Activated CD8-positive, alpha-beta memory T cell treated with anti-CD3 and anti-CD28 coated beads, Interleukin-2, amount 50 U/mL, for 4 hours (primary cell): Measurements from ENCODE around the gene MST1.

Source experiments
- DNase-seq: peaks from one replicate; pipeline ENCODE4 v3.0.0-alpha.2; 2020

The MST1 gene

DNA sequence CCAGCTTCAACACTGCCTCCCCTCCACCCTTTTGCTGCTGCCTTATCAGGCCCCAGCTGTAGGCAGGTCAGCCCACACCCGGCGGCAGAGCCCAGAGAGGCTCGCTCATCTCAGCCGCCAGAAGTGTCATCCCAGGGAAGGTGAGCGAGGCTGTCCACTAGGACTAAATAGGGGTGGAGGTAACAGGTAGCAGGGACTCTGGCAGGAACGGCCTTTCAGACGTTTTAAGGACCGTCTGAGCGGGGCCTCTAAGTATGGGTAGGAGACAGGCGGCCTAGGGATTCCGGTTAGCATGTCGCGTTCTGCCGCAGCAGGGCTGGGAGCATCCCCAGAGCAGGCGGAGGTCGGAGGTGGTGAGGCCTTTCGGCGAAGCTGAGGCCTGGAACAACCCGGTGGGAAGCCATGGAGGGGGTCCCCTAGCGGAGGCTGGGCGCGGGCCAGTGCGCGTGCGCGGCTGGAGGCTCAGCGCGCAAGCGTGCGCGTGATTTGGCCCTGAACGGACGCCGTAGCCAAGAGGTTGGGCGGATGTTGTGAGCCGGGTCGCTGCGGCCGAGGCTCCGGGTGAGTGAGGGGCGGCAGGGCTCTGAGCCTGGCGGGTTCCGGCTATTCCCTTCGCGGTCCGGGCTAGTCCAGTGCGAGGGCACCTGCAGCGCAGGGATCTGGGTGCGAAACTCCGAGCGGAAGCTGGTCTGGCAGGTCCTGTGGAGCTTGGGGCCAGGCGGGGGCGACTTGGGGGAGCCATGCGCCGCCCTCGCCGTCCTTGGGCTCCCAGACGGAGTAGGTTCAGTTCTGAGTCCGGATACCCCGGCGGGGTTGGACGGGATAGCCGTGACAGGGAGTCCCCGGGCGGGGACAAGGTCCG, at the start of gene MST1, which contains the start of gene RNF123:
Gene MST1, minus strand, starts transcription at position 429 of the 862 bp plus-strand sequence. CDS start 783 bp downstream, outside the sequence.
Gene RNF123, plus strand, starts transcription at position 512 of the 862 bp plus-strand sequence. CDS start 1,609 bp downstream, outside the sequence.
- DNase-seq = peak; percentile 92

- DNase-seq = no peak
Measured at GRCh38 chr3:49738067-49738713, 48.9 kb upstream of the MST1 start.

- DNase-seq = no peak
Measured at GRCh38 chr3:49734752-49735151, 45.5 kb upstream of the MST1 start.

DNA sequence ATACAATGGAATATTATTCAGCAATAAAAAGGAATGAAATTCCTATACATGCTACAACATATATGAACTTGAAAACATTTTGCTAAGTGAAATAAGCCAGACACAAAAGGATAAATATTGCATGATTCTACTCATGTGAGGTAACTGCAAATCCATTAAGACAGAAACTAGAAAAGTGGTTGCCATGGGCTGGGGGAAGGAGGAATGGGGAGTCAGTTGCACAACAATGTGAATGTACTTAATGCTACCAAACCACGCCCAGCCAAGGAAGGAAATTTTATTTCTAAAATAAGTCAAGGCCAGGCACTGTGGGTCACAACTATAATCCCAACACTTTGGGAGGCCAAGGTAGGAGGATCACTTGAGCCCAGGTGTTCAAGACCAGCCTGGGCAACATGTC, 44.3 kb upstream of the MST1 start:
- no peak for DNase-seq

- DNase-seq = no peak
Measured at GRCh38 chr3:49732597-49732996, 43.3 kb upstream of the MST1 start.

GRCh38 chr3:49729966-49730609, 40.8 kb upstream of the MST1 start:
- DNase-seq = no peak

- DNase-seq = no peak
Measured at GRCh38 chr3:49727924-49728361, 38.7 kb upstream of the MST1 start.

DNA sequence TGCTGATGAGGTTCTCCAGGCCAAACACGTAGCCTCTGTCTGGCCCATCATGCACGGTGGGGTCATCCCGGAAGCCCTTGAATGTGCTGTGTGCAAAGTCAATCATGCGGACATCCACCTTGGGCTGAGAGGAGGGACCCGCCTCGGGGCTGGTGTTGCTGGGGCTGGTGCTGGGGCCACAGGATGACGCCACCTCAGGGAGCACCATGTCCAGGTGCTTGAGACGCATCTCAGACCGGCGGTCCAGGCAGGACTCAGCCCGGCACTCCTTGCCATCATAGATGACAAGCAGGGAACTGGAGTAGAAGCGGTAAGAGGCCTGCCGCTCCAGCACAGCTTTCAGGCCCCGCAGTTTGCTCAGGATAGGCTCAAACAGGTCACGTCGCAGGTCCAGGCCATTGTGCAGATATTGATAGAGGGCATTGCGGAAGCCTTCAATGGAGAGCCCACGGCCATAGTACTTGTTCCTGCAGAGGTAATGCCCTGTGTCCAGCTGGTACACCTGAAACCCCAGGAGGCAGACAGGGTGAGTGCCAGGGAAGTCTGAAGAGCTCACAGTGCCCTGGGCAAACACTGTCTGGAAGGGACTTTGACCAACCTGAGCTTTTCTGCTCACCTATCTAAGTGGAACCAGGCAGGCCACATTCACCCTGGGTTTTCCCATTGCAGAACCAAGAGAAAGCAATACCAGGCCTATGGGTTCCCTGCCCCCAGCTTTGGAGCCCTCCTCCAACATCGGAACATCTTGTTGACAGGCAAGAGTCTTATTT, 38.1 kb upstream of the MST1 start:
- no peak for DNase-seq

DNA sequence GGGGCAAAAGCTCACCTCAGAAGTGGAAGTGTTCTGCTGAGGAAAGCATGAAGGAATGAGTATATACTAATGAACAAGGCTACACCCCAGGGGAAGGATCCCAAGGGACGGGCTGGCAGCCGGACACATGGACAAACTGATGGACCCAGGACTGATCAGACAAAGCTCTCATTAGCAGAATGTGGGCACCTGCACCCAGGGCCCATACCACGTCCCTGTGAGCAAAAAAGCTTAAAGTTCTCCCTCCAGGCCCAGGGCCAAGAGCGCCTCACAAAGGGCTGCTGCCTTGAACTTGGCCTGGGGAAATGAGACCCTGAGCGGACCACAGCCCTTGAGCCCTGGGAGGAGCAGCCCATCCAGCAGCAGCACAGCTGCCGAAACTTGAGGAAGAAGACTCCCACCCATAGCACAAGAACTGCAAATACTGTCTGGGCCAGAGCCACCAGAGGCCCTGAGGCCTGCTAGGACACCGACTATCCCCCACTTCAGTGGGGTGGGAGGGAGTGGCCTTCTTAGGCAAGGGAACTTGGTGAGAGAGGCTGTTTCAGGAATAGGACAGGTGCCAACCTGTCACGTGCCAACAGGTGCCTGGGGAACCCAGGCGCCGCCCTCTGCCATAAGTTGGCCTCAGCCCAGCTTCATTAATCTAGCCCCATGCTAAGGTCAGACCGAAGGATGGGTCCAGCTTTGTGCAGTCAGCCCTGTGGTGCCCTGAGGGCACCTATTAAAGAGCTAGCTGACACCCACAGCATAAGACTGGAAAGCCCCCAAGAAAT, 36.8 kb upstream of the MST1 start:
- no peak for DNase-seq

DNA sequence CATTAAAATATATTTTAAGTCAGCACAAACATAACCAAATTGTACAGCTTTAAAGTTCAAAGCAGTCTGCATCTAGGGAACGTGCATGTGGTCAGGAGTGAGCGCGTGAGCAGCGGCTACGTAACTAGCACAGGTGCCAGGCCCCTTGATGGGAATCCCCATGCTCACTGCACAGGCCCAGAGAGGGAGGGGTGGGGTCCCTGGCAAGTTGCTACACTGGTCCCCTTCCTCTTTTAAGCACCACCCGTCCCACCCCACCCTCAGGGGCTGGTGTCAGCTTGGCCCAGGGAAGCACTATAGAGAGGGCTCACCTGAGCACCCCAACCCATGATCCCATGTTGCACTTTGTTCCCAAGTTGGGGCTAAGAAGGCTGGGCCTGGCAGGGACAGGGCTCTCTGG, 35.3 kb upstream of the MST1 start:
- DNase-seq = no peak

DNA sequence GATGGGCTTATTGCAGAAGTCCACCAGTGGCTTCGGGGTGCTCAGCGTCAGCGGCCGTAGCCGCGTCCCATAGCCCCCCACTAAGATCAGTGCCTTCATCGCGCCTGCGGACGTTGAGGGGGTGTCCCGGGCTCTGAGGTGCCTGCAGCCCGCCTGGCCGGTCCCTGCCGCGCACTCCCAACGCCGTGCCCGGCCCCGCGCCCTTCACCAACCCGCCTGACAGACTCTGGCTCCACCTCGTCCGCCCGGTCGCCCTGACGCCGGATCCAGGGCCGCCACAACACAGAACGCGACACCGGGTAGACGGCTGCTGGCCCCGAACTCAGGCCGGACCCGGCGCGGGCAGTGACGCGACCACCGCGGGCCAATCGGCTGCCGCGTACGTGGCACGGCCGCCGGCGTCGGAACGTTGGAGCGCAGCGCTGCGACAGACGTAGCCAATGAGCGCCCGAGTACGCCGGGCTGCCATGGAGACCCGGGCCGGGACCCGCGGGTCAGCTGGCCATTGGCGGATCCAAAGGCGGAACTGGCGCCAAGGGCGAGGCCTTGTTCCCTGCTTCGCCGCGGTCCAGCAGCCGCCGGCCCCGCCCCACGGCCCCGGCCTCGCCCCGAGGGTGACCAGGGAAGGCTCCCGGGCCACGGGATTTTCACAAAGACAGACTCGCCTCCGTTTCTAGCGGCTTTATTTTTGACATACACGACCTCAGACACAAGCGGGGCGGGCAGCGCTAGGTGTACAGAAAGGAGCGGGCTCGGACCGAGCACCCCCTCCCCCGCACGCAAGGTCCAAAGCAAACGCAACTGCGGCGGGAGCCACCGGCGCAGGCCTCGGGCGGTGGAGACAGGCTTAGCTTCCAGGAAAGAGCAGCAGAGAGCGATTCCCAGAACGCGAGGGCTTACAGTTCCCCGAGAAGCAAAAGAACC, 34.6 kb upstream of the MST1 start, which contains the start of gene GMPPB:
Gene GMPPB, minus strand, starts transcription at position 324 of the 924 bp plus-strand sequence. Its CDS starts 225 bp downstream, at position 99.
- DNase-seq = peak; percentile 90

GRCh38 chr3:49723296-49723627, 34.0 kb upstream of the MST1 start:
- peak; percentile 54 for DNase-seq

DNA sequence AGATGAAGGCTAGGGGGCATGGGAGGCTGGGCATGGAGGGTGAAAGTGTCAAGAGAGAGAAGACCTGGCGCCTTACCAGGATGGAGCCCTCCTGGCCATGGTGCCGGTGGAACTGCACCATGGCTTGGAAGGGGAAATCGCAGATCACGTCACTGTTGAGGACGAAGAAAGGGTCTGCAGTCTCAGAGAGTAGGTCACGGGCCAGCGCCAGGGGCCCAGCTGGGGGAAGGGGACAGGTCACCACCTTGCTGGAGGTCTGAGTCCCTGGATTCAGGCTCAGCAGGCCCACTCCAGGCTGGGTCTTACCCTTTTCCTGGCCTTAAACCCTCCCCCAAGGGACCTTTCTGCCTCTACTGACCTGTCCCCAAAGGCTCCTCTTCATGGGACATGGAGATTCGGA, 33.6 kb upstream of the MST1 start:
- no peak for DNase-seq

- no peak for DNase-seq
Measured at GRCh38 chr3:49721896-49722781, 32.9 kb upstream of the MST1 start.

- DNase-seq = no peak
Measured at GRCh38 chr3:49721596-49721895, 32.3 kb upstream of the MST1 start.

DNA sequence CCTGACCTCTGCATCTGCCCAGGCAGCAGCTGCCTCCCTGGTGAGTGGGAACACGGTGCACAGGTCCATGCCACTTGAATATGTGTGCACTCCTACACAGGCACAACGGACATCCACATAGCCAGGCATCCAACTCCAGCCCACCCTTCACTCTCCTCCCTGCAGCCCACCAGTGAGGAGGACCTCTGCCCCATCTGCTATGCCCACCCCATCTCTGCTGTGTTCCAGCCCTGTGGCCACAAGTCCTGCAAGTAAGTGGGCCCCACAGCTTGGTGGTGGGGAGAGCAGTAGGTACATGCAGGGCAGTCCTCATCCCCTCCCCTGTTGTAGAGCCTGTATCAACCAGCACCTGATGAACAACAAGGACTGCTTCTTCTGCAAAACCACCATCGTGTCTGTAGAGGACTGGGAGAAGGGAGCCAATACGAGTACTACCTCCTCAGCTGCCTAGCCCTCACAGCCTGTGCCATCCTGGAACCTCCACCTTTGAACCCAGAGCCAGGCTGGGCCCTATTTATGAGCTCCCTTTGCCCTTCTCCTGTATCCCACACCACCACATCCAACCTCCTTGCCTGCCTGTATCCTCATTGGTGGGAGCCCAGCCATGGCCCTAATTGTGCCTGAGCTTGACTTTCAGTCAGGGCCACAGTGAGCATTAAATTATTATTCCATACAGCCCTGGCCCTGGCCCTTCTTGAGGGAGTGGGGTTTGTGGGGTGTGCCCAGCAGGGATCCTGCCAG, 31.8 kb upstream of the MST1 start:
- no peak for DNase-seq

DNA sequence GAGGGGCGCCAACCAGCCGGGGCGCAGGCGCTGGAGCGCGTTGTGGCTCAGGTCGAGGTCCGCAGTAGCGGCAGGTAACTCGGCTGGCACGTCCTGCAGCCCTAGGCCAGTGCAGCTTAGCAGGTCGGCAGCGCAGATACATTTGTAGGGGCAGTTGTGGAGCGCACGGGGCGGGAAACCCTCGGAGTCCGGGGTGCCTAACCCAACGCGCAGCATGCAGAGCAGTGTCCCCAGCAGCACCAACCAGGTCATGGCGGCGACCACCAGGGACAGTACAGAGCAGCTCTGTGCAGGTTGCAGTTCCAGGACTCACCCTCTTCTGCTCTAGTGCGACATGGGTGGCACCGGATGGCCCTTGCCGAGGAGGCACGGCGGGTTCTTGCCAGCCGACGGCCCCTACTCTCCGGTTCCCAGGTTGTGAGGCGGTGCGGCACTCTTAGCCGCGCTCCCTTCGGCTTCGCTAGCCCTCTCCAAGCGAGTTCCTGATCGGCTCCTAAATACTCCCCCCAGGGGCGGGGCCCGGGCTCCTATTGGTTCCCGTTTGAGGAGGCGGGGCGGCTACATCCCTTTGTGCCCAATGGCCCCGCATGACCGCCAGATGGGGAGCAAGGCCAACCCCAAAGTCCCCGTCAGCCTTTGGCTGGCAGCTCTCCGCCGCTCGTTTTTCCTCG, 30.1 kb upstream of the MST1 start, which contains the start of gene AMIGO3:
Gene AMIGO3, minus strand, starts transcription at position 471 of the 671 bp plus-strand sequence. Its CDS starts 219 bp downstream, at position 252.
- peak; percentile 91 for DNase-seq

DNA sequence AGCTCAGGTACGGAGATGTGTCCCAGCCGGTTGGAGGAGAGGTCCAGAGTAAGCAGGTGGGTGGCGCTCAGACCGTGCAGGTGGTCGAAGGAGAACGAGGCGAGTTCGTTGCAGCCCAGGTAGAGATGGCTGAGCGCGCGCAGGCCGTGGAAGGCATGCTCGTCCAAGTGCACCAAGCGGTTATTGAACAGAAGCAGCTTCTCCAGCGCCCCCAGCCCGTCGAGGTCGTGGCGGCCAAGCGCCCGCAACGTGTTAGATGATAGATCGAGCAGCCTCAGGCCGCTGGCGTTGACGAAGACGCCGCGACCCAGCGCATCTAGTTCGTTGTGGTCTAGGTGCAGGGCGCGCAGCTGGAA, 29.6 kb upstream of the MST1 start:
- no peak for DNase-seq
